Cardiac fibroblast (primary cell): Measurements from ENCODE around the gene SUPT20HL1.

Source experiments
- DNase-seq, 2 donors: peaks; one replicate each; pipeline versions ENCODE4 v3.0.0 to v3.0.0-alpha.2; 2010; ENCODE audit warnings: low read depth in 2 of 2
- H3K4me3 ChIP-seq, 2 donors: replicated peaks in 1 of 2; 1 replicate in 1 of 2; 2 replicates in 1 of 2; pipeline ENCODE4 v1.5.1; 2011; ENCODE audit warnings: low read depth in 2 of 2, low read length in 2 of 2, mild to moderate bottlenecking in 2 of 2, moderate library complexity in 1 of 2
- TF ChIP-seq, protein P1 (sequence below): IDR thresholded peaks from one replicate; pipeline ENCODE4 v1.5.1; 2011; ENCODE audit warnings: low read depth, mild to moderate bottlenecking, low read length, inconsistent platforms

SUPT20HL1 gene

DNA sequence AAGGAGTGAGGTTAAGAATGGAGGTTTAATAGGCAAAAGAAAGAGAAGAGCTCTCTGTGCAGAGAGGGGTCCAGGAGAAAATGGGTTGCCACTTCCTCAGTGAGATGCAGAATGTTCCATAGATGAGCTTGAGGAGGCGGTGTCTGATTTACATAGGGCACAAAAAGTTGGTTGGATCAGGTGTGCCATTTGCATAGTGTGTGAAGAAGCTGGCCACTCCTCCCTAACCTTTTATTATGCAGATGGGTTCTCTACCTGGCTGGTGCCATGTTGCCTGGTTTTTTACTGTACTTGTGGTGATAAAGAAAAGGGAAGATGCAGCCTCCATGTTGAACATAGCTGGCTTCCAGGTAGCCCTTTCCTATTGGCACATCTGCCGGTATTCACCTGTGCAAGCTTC, 27.3 kb downstream of the SUPT20HL1 start:
- DNase-seq = no peak
- H3K4me3 ChIP-seq = no peak overlapping the region
- TF ChIP-seq, protein P1, sequence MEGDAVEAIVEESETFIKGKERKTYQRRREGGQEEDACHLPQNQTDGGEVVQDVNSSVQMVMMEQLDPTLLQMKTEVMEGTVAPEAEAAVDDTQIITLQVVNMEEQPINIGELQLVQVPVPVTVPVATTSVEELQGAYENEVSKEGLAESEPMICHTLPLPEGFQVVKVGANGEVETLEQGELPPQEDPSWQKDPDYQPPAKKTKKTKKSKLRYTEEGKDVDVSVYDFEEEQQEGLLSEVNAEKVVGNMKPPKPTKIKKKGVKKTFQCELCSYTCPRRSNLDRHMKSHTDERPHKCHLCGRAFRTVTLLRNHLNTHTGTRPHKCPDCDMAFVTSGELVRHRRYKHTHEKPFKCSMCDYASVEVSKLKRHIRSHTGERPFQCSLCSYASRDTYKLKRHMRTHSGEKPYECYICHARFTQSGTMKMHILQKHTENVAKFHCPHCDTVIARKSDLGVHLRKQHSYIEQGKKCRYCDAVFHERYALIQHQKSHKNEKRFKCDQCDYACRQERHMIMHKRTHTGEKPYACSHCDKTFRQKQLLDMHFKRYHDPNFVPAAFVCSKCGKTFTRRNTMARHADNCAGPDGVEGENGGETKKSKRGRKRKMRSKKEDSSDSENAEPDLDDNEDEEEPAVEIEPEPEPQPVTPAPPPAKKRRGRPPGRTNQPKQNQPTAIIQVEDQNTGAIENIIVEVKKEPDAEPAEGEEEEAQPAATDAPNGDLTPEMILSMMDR = no peak

DNA sequence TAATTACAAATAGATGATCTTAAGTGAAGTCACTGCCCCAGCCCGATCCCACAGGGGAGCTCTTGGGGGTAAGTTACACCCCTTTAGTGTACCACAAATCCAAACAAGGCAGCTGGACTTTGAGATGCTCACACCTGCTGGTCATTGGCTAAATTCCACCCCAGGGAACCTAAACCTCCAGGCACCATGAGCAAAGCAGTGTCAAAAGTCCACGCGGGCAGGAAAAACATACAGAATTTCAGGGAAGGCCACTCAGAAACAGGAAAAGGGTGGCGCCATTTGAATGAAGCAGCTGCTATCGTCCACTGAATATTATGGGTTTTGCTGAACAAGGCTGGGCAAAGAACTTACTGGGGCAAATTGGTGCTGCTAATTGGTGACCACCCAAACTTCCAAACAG, 30.9 kb downstream of the SUPT20HL1 start:
- TF ChIP-seq, protein P1 = no peak
- H3K4me3 ChIP-seq = no peak overlapping the region

DNA sequence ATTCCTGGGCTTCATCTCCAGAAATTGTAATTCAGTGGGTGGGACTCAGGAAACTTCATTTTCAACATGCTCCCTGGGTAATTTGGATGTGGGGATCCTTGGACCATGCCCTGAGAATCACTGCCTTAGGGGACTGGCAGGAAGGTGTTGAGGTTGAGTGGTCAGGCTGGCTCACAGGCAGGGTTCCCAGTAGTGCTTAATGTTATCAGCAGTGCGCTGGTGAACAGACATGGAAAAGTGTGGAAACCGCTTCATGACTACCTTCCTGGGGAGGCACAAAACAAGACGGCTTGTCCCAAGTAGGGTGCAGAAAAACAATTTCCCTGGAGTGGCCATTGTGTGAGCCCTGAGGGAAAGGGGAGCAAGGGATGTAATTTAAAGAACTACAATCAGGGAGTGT, 31.4 kb downstream of the SUPT20HL1 start:
- TF ChIP-seq, protein P1 = no peak
- DNase-seq = no peak
- H3K4me3 ChIP-seq = no peak overlapping the region

More for the DNA sequence above, 30.9 kb downstream of the SUPT20HL1 start:
- no peak for DNase-seq

DNA sequence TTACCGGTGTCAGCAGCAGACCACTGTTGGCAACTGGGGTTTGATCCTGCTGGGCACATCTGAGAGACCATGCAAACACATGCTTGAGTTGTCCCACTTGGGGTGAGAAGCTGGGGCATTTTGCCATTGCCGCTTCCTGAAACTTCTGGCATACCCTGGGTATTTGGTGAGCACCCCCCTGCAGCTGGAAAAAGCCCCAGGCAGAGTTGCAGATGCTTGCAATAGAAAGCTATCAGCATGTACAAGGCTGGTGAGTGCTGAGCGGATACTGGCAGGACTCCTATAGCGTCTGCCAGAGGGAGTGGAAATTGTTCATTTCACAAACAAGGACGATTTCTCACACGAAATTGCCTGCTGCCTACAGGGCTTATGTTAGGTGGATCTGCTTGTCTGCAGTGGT, 32.3 kb downstream of the SUPT20HL1 start:
- TF ChIP-seq, protein P1 = no peak
- peak in 1 of 2 donors; percentile 66 for DNase-seq
- no peak overlapping the region for H3K4me3 ChIP-seq

DNA sequence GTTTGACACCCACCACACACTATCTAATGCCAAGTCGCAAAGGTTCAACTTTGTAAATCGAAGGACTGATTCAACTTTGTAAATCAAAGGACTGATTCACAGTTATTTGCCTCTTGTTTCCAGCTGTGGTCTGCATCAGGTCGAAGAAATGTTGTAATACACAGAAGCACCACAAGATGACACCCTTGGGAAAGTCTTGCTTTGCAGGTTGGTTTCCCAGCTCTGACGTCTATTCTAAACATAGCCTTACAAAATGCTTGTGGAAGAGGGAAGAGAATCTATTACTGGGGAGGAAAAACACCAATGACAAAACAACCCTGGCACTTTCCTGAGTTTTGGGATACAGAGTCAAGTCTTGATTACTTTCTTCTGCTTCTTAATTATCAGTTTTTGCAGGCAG, 35.3 kb downstream of the SUPT20HL1 start:
- DNase-seq = peak; percentile 81 to 82
- H3K4me3 ChIP-seq = no peak overlapping the region
- TF ChIP-seq, protein P1 = peak; percentile 62

DNA sequence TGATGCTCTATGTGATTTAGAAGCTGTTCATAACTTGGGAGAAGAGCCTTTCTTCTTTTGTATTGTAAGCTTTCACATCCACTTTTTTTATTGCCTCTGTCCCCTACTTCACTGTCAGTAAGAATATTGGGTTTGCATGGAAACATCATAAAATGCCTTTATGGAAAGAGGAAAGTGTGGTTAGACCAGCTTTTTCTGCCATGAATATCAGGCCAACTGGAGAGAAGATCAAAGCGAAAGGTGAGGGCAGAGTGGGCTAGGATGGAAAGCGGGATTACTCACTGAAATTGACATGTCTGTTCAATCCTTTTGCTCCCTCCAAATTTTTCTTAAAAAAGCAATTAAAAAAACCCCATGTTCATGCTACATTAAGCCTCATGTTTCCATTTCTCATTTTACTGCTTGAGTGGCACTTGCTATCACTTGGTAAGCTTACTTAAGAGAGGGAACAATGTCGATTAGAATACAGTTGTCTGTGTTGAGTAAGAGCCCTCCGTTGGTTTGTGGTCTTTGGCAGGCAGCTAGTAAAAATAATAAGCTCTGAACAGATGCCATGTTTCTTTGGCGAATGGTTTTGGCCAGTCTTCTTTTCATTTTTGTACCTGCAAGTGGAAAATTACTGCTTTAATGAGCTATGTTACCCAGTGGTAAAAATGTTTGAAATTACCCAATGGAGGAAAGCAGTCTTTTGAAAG, 35.9 kb downstream of the SUPT20HL1 start:
- TF ChIP-seq, protein P1 = no peak
- H3K4me3 ChIP-seq = no peak overlapping the region
- DNase-seq = peak; percentile 55 to 68

DNA sequence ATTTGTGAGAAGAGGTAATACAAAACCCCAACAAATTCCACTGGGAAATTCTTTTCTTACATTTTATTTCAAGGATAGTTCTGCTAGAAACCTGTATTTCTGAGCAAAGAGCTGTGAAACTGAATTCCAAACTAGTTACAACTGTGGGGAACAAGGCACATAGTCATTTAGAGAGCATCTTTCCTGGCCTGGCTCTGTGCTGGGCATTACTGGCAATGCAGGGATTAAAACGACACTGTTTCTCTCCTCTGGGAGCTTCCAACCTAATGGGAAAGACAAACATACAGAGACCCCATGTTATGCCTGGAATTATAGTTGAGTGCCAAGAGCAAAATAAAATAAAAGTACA, 36.5 kb downstream of the SUPT20HL1 start:
- TF ChIP-seq, protein P1 = no peak
- H3K4me3 ChIP-seq = no peak overlapping the region
- no peak for DNase-seq
